Activated CD4-positive, alpha-beta T cell treated with anti-CD3 and anti-CD28 coated beads, Interleukin-2, amount 50 U/mL, for 4 hours (primary cell): ENCODE measurements around the gene HDAC4.

Experiments
- DNase-seq, 2 experiments: peaks; one replicate each; pipeline ENCODE4 v3.0.0-alpha.2; 2020

The HDAC4 gene

GRCh38 chr2:239212929-239213642, 187.7 kb downstream of the HDAC4 start:
- DNase-seq, result no peak

- no peak for DNase-seq
Measured at GRCh38 chr2:239212121-239212928, 188.5 kb downstream of the HDAC4 start.

- DNase-seq, result no peak
Measured at GRCh38 chr2:239211396-239212094, 189.3 kb downstream of the HDAC4 start.

GRCh38 chr2:239209783-239210182, 191.0 kb downstream of the HDAC4 start:
- no peak for DNase-seq

- no peak for DNase-seq
Measured at GRCh38 chr2:239208465-239209180, 192.2 kb downstream of the HDAC4 start.

GRCh38 chr2:239206851-239207250, 194.0 kb downstream of the HDAC4 start:
- DNase-seq, result no peak

- DNase-seq, result no peak
Measured at GRCh38 chr2:239206042-239206441, 194.8 kb downstream of the HDAC4 start.

- DNase-seq, result no peak
Measured at GRCh38 chr2:239204876-239205468, 195.8 kb downstream of the HDAC4 start.

- no peak for DNase-seq
Measured at GRCh38 chr2:239204136-239204875, 196.5 kb downstream of the HDAC4 start.

- no peak for DNase-seq
Measured at GRCh38 chr2:239203443-239204135, 197.2 kb downstream of the HDAC4 start.

- DNase-seq, result no peak
Measured at GRCh38 chr2:239202836-239203235, 198.0 kb downstream of the HDAC4 start.

GRCh38 chr2:239202343-239202742, 198.5 kb downstream of the HDAC4 start:
- DNase-seq, result no peak

- no peak for DNase-seq
Measured at GRCh38 chr2:239201884-239202283, 198.9 kb downstream of the HDAC4 start.

- no peak for DNase-seq
Measured at GRCh38 chr2:239201531-239201876, 199.3 kb downstream of the HDAC4 start.

GRCh38 chr2:239200646-239201530, 199.9 kb downstream of the HDAC4 start:
- DNase-seq, result no peak

GRCh38 chr2:239199041-239199768, 201.6 kb downstream of the HDAC4 start:
- no peak for DNase-seq

- DNase-seq, result no peak
Measured at GRCh38 chr2:239198221-239198620, 202.6 kb downstream of the HDAC4 start.

GRCh38 chr2:239197146-239197545, 203.7 kb downstream of the HDAC4 start:
- DNase-seq, result no peak

- DNase-seq, result no peak
Measured at GRCh38 chr2:239196474-239197021, 204.3 kb downstream of the HDAC4 start.
